HFF-Myc (cell line): Measurements from ENCODE around the gene PRKG2.
"Not testable (repeated sequence)": the region's sequence is repeated elsewhere in the genome, so short reads cannot be mapped to it uniquely, and the experiment has no call there.

Source experiments
- DNase-seq: peaks from one replicate; pipeline ENCODE4 v3.0.0-alpha.2; 2011; ENCODE audit warnings: low read depth; ENCODE audit errors: extremely low read depth
- H3K4me3 ChIP-seq: replicated peaks from 2 replicates; pipeline ENCODE4 v1.5.1; 2011; ENCODE audit warnings: low read depth, mild to moderate bottlenecking, control low read depth, low read length
- CTCF ChIP-seq: IDR thresholded peaks from 2 replicates; pipeline ENCODE4 v1.5.1; 2012; ENCODE audit warnings: mild to moderate bottlenecking, low read depth, low read length, control low read depth; ENCODE audit errors: missing control alignments

The PRKG2 gene

GRCh38 chr4:81162752-81163458 is 52.1 kb downstream of the PRKG2 start:
- no peak for TF ChIP-seq CTCF
- no peak overlapping the region for H3K4me3 ChIP-seq
- DNase-seq: no peak

- not testable (repeated sequence) for H3K4me3 ChIP-seq, DNase-seq
These were observed 61.2 kb downstream of the PRKG2 start for GRCh38 chr4:81153714-81154323.

GRCh38 chr4:81152839-81153713 is 61.9 kb downstream of the PRKG2 start:
- no peak for TF ChIP-seq CTCF
- DNase-seq: no peak
- no peak overlapping the region for H3K4me3 ChIP-seq

GRCh38 chr4:81149976-81150375 is 65.0 kb downstream of the PRKG2 start:
- no peak overlapping the region for H3K4me3 ChIP-seq
- no peak for TF ChIP-seq CTCF
- no peak for DNase-seq

- TF ChIP-seq CTCF: no peak
- H3K4me3 ChIP-seq: no peak overlapping the region
- no peak for DNase-seq
These were observed 66.4 kb downstream of the PRKG2 start for GRCh38 chr4:81148576-81148975.

GRCh38 chr4:81146466-81146865 is 68.6 kb downstream of the PRKG2 start:
- H3K4me3 ChIP-seq: no peak overlapping the region
- TF ChIP-seq CTCF: no peak
- DNase-seq: no peak

GRCh38 chr4:81143183-81143582 is 71.8 kb downstream of the PRKG2 start:
- no peak overlapping the region for H3K4me3 ChIP-seq
- no peak for DNase-seq
- no peak for TF ChIP-seq CTCF
